Trophoblast cell (in vitro differentiated cells and primary cell): ENCODE data around the gene SORCS1.
A peak's percentile ranks its signal among the peaks of the same experiment; 100 is the strongest.

Source experiments
- DNase-seq, 2 donors: peaks; one replicate each; pipeline ENCODE4 v3.0.0-alpha.2; 2016
- H2AFZ ChIP-seq: 2 replicates; pipeline ENCODE4 v1.6.1; 2013; ENCODE audit warnings: low read length, moderate library complexity, mild to moderate bottlenecking; ENCODE audit not compliant: insufficient read depth, poor library complexity
- H2AK5ac ChIP-seq: 2 replicates; pipeline ENCODE4 v1.6.1; 2013; ENCODE audit warnings: mild to moderate bottlenecking, low read length
- H2BK120ac ChIP-seq: 2 replicates; pipeline ENCODE4 v1.6.1; 2013; ENCODE audit warnings: low read length, mild to moderate bottlenecking, moderate library complexity; ENCODE audit not compliant: insufficient read depth, poor library complexity
- H2BK12ac ChIP-seq: 2 replicates; pipeline ENCODE4 v1.6.1; 2013; ENCODE audit warnings: mild to moderate bottlenecking, low read length, moderate library complexity
- H2BK5ac ChIP-seq: 2 replicates; pipeline ENCODE4 v1.6.1; 2013; ENCODE audit warnings: low read length, low read depth, moderate library complexity, mild to moderate bottlenecking; ENCODE audit not compliant: poor library complexity
- H3K14ac ChIP-seq: 2 replicates; pipeline ENCODE4 v1.6.1; 2013; ENCODE audit warnings: mild to moderate bottlenecking, low read length
- H3K18ac ChIP-seq: 2 replicates; pipeline ENCODE4 v1.6.1; 2013; ENCODE audit warnings: mild to moderate bottlenecking, low read length
- H3K23ac ChIP-seq: 2 replicates; pipeline ENCODE4 v1.6.1; 2013; ENCODE audit warnings: low read length
- H3K27ac ChIP-seq: 2 replicates; pipeline ENCODE4 v1.5.1; 2013; ENCODE audit warnings: low read depth, mild to moderate bottlenecking, inconsistent platforms, low read length, moderate library complexity
- H3K27me3 ChIP-seq: 2 replicates; pipeline ENCODE4 v1.6.1; 2013; ENCODE audit warnings: inconsistent platforms, mild to moderate bottlenecking, low read length, moderate library complexity; ENCODE audit not compliant: insufficient read depth
- H3K36me3 ChIP-seq, 2 experiments: 1 replicate in 1 of 2; 2 replicates in 1 of 2; pipeline ENCODE4 v1.6.1; 2013; ENCODE audit warnings: low read length in 2 of 2, mild to moderate bottlenecking in 2 of 2, moderate library complexity in 1 of 2; ENCODE audit not compliant: insufficient read depth in 2 of 2, control insufficient read depth in 1 of 2
- H3K4ac ChIP-seq: 2 replicates; pipeline ENCODE4 v1.6.1; 2013; ENCODE audit warnings: low read depth, mild to moderate bottlenecking, low read length, moderate library complexity
- H3K4me1 ChIP-seq, 2 experiments: 1 replicate in 1 of 2; 2 replicates in 1 of 2; pipeline ENCODE4 v1.6.1; 2013; ENCODE audit warnings: low read length in 2 of 2, mild to moderate bottlenecking in 2 of 2, moderate library complexity in 1 of 2; ENCODE audit not compliant: insufficient read depth in 2 of 2, control insufficient read depth in 1 of 2
- H3K4me2 ChIP-seq: 2 replicates; pipeline ENCODE4 v1.6.1; 2013; ENCODE audit warnings: inconsistent platforms, mild to moderate bottlenecking, low read length, moderate library complexity
- H3K4me3 ChIP-seq: 2 replicates; pipeline ENCODE4 v1.5.1; 2013; ENCODE audit warnings: mild to moderate bottlenecking, low read depth, low read length, inconsistent platforms
- H3K79me1 ChIP-seq: one replicate; pipeline ENCODE4 v1.6.1; 2013; ENCODE audit warnings: low read length
- H3K79me2 ChIP-seq: 2 replicates; pipeline ENCODE4 v1.6.1; 2013; ENCODE audit warnings: low read length, mild to moderate bottlenecking; ENCODE audit not compliant: control insufficient read depth, insufficient read depth, poor library complexity
- H3K9ac ChIP-seq: 2 replicates; pipeline ENCODE4 v1.6.1; 2013; ENCODE audit warnings: mild to moderate bottlenecking, low read length
- H3K9me3 ChIP-seq: 2 replicates; pipeline ENCODE4 v1.6.1; 2013; ENCODE audit warnings: low read depth, mild to moderate bottlenecking, control low read depth, inconsistent platforms, low read length; ENCODE audit not compliant: insufficient read depth
- H4K12ac ChIP-seq: 2 replicates; pipeline ENCODE4 v1.6.1; 2013; ENCODE audit warnings: low read depth, mild to moderate bottlenecking, low read length, moderate library complexity
- H4K8ac ChIP-seq: 2 replicates; pipeline ENCODE4 v1.6.1; 2013; ENCODE audit warnings: low read depth, mild to moderate bottlenecking, low read length, moderate library complexity
- H4K91ac ChIP-seq: one replicate; pipeline ENCODE4 v1.6.1; 2013; ENCODE audit warnings: low read depth, mild to moderate bottlenecking, low read length, moderate library complexity
- WGBS: extraction: QIAGEN DNeasy Blood & Tissue Kit; methylation state at CpG from one replicate; pipeline ENCODE4 v1.1.7; 2013; ENCODE audit warnings: missing lambda C conversion rate; ENCODE audit not compliant: insufficient read length, insufficient coverage; ENCODE audit errors: extremely low coverage; 5-methylcytosine and 5-hydroxymethylcytosine counted together

Gene SORCS1

GRCh38 chr10:106711313-106711906 lies 453.1 kb downstream of the SORCS1 start:
- no CpG with 5 or more reads among the region's 6 CpGs for WGBS
- H2BK5ac ChIP-seq = no peak overlapping the region

GRCh38 chr10:106708506-106708905 lies 456.0 kb downstream of the SORCS1 start:
- Histone ChIP-seq H3K36me3 (no peaks in the 10 kb centered on the region), H3K18ac (no peak overlapping the region), H3K4me1 (no peaks in the 10 kb centered on the region), H2BK120ac (no peak overlapping the region), H3K4ac (no peak overlapping the region), H4K8ac (no peak overlapping the region), H3K4me3 (no peak overlapping the region), H3K9me3 (no peaks in the 10 kb centered on the region), H2BK12ac (no peak overlapping the region), H4K12ac (no peak overlapping the region), H3K14ac (no peak overlapping the region), H3K9ac (no peak overlapping the region), H3K23ac (no peak overlapping the region), H3K4me2 (no peak overlapping the region), H3K79me2 (no peaks in the 10 kb centered on the region), H2AFZ (no peak overlapping the region), H3K27ac (no peak overlapping the region), H3K27me3 (no peaks in the 10 kb centered on the region), H2AK5ac (no peak overlapping the region), H3K79me1 (no peaks in the 10 kb centered on the region), H4K91ac (no peak overlapping the region), H2BK5ac (no peak overlapping the region)
- no peak for DNase-seq
- no CpG with 5 or more reads among the region's 2 CpGs for WGBS

More at GRCh38 chr10:106711313-106711906, 453.1 kb downstream of the SORCS1 start:
- peak in 1 of 2 donors; percentile 38 for DNase-seq
- no peak overlapping the region for H2AK5ac ChIP-seq
- H3K4me2 ChIP-seq = no peak overlapping the region
- H2BK120ac ChIP-seq = no peak overlapping the region
- H3K4me1 ChIP-seq = no peaks in the 10 kb centered on the region
- no peak overlapping the region for H3K23ac ChIP-seq
- H3K18ac ChIP-seq = no peak overlapping the region
- H3K27ac ChIP-seq = no peak overlapping the region
- no peaks in the 10 kb centered on the region for H3K9me3 ChIP-seq
- no peak overlapping the region for H4K91ac ChIP-seq
- no peak overlapping the region for H4K8ac ChIP-seq
- no peak overlapping the region for H2AFZ ChIP-seq
- no peak overlapping the region for H3K14ac ChIP-seq
- no peaks in the 10 kb centered on the region for H3K79me2 ChIP-seq
- no peak overlapping the region for H2BK12ac ChIP-seq
- no peak overlapping the region for H3K4ac ChIP-seq
- no peak overlapping the region for H3K9ac ChIP-seq
- no peaks in the 10 kb centered on the region for H3K79me1 ChIP-seq
- no peaks in the 10 kb centered on the region for H3K36me3 ChIP-seq
- no peak overlapping the region for H4K12ac ChIP-seq
- no peak overlapping the region for H3K4me3 ChIP-seq
- H3K27me3 ChIP-seq = no peaks in the 10 kb centered on the region

GRCh38 chr10:106707657-106708056 lies 456.8 kb downstream of the SORCS1 start:
- H4K91ac ChIP-seq = no peak overlapping the region
- no peaks in the 10 kb centered on the region for H3K79me1 ChIP-seq
- H3K4me1 ChIP-seq = no peaks in the 10 kb centered on the region
- H3K36me3 ChIP-seq = no peaks in the 10 kb centered on the region
- H3K9ac ChIP-seq = no peak overlapping the region
- H3K27ac ChIP-seq = no peak overlapping the region
- H4K12ac ChIP-seq = no peak overlapping the region
- no peak overlapping the region for H3K4me2 ChIP-seq
- no peak overlapping the region for H3K18ac ChIP-seq
- no peak overlapping the region for H2AFZ ChIP-seq
- H2BK5ac ChIP-seq = no peak overlapping the region
- H3K14ac ChIP-seq = no peak overlapping the region
- DNase-seq = no peak
- H3K4me3 ChIP-seq = no peak overlapping the region
- no CpG with 5 or more reads among the region's 3 CpGs for WGBS
- H4K8ac ChIP-seq = no peak overlapping the region
- H3K23ac ChIP-seq = no peak overlapping the region
- no peak overlapping the region for H2BK12ac ChIP-seq
- H3K9me3 ChIP-seq = no peaks in the 10 kb centered on the region
- no peak overlapping the region for H2AK5ac ChIP-seq
- no peak overlapping the region for H2BK120ac ChIP-seq
- H3K79me2 ChIP-seq = no peaks in the 10 kb centered on the region
- H3K4ac ChIP-seq = no peak overlapping the region
- no peaks in the 10 kb centered on the region for H3K27me3 ChIP-seq

- Histone ChIP-seq H3K23ac (no peak overlapping the region), H2AK5ac (no peak overlapping the region), H4K91ac (no peak overlapping the region), H3K9me3 (no peaks in the 10 kb centered on the region), H2BK12ac (no peak overlapping the region), H3K18ac (no peak overlapping the region), H3K79me2 (no peaks in the 10 kb centered on the region), H2BK5ac (no peak overlapping the region), H3K14ac (no peak overlapping the region), H3K79me1 (no peaks in the 10 kb centered on the region), H3K4me3 (no peak overlapping the region), H3K27me3 (no peaks in the 10 kb centered on the region), H3K4ac (no peak overlapping the region), H3K4me2 (no peak overlapping the region), H3K9ac (no peak overlapping the region), H3K4me1 (no peaks in the 10 kb centered on the region), H3K27ac (no peak overlapping the region), H2AFZ (no peak overlapping the region), H4K12ac (no peak overlapping the region), H3K36me3 (no peaks in the 10 kb centered on the region), H2BK120ac (no peak overlapping the region), H4K8ac (no peak overlapping the region)
- DNase-seq = no peak
Measured at GRCh38 chr10:106706127-106706526, 458.4 kb downstream of the SORCS1 start.
